Middle frontal gyrus (tissue), 1 donor: ENCODE measurements around the gene ARHGAP18.

ENCODE experiments used
- DNase-seq: peaks from one replicate; pipeline ENCODE4 v3.0.0-alpha.2; 2015; ENCODE audit warnings: low spot score; ENCODE audit errors: extremely low spot score

Gene ARHGAP18

DNA sequence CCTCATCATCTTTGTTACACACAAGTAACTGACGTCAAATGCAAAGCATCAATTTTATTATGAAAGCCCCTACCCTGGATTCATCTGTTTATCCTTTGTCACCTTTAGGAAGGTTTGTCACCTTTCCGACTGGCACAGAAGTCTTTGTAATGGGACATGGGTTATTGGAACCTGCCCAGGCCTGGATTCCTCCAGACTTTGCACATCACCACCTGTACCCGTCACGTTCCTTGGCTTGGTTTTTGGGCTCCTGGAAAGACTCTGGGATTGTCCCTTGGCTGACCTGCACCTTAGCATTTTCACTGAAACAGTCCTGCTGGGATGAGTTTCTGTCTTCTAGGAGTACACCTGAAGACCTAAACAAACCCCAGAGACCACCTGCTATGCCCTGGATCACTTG lies 15.4 kb upstream of the ARHGAP18 start:
- DNase-seq: no peak

DNA sequence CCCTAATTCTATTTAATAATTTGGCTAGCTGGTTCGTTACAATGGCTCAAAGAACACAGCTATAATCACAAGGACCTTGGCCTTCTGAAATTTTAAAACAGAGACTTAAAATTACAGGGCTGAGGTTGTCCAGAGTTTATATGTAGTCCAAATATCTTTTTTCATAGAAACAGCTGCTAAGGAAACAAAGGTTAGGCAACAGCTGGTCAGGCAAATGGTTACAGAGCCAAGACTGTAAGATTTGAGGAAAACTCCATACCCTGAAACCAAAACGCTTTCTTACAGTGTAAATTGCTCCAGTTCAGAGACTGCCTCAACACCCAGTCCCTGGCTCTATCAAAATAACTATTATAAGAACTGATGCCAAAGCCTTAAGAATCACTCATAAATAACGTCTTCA lies 9.7 kb upstream of the ARHGAP18 start:
- no peak for DNase-seq

DNA sequence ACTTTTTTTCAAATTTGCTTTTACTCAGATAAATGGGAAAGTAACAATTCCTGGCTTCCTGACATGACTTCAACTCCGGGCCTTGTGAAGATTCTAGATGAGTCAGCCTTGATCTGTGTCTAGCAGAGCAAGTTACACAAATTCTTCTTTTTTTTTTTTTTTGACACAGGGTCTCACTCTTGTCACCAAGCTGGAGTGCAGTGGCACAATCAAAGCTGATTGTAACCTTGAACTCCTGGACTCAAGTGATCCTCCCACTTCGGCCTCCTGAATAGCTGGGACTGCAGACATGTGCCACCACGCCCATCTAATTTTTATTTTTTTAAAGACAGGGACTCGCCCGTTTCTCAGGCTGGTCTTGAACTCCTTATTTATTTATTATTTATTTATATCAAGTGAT lies 7.3 kb upstream of the ARHGAP18 start:
- no peak for DNase-seq

DNA sequence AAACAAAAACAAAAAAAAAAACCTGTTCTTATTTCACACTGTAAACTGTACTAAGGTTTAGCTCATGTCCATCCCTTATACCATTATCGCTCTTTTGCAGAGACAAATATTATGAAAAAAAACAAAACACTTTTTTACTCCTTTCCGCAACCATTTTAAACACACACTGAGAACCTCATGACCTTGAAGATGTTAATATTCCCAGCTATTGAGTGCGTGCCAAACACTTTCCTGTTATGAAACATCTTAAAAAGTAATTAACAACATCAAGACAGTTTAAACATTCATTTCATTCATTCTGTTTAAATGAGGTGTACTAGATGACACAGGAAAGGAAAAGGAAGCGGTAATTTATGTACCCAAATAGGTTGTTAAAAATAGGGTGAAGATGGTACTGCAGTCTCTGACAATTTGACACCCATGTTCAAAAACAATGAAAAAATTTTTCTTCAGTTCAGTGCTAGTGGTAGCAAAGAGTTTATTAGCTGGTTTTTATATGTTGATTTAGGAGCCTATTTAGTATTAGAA lies 3.9 kb upstream of the ARHGAP18 start:
- DNase-seq: no peak

DNA sequence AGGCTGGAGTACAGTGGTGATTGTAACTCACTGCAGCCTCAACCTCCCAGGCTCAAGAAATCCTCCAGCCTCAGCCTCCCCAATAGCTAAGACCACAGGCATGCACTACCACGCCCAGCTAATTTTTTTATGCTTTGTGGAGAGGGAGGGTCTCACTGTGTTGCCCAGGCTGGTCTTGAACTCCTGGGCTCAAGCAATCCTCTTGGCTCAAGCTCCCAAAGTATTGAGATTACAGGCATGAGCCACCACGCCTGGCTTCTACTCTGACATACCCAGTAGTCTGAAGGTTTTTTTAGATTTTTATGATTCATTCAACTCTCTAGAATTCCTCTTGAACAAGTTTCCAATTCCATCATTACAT lies 1.3 kb upstream of the ARHGAP18 start:
- no peak for DNase-seq

DNA sequence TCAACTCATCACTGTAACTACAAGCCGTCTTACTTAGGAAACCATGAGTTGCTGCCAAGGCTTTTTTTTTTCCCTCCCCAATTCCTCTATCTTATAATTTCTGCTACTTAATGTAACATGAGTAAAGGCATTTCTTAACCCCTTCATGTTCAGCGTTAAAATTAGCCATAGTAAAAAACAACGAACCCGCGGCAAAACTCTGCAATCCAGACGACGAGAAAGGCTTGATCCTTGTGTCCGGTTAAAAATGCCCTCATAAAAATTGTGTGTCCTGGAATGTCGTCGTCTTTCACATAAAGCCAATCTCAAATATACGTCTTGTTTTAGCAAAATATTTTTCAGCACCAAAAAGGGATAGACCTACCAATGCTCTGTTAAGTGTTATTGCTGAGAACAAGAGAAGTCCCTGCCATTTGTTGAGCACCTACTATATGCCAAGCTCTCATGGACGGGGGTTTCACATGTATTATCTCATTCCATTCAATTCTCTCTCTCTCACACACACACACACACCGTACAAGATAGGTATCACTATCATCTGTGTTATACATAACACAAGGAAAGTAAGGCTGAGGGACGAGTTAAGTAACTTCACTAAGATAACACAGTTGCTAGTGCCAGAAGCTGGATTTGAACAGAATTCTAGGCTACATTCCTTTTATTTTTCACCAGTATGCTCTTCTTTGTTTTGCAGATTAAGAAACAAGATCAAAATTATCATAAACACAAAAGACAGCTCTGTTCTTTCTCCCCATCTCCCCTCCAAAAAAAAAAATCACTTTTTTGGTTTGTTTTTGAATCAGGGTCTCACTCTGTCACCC lies 683 bp upstream of the ARHGAP18 start:
- no peak for DNase-seq

DNA sequence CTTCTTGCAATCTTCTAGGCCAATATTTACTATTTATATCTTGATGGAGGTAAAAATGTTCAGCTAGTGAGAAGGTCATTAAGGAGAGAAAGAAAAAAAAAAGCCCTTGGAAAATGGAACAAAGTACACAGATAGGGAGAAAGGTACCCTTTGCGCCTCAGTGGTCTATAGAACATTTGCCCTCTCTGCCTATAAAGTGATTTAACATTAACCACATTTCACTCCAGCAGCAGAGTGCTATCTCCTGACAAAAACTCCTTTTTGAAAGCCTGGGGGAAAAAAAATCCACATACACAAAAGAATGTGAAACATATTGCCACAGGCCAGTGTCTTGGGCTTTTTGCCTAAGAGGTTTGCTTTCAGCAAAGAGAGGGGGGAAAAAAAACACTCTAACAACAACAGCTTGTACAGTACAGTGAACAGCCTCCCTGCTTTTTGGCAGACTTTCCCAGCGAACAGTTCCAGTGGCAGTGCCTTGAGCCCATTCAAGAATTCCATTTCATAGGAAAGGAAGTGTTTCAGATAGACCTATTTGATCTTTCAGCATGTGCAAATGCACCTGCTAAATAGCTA lies 695 bp downstream of the ARHGAP18 start:
- no peak for DNase-seq

DNA sequence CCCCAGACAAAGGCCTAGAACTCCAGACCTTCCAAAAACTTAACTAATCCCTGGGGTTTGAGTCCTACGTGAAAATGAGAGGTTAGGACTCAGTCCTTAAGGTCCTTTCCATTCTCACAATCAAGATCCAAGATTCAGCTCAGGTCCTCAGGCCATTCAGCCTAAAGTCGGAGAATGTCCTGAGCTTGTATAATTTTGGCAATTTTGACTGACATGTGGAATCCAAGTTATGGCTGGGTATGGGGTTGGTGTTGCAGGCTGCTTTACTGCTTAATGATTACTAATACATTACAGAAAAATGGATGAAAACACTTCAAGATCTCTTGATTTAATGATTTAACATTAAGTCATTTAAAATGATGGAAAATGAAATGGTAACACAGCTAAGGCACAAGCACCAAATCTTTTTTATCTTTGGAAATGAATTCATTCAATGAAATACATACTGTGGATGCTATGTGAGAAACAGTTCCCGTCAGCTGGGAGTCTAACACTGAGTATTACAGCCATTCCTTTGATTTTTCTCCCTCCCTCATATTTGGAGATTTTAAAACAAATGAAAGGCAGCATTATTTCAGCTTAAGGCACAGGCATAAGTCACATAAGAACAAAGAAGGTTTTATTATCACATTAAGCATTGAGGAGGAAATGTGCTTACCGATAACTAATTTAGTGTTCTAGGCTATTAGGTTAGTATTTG lies 1.3 kb downstream of the ARHGAP18 start:
- no peak for DNase-seq

DNA sequence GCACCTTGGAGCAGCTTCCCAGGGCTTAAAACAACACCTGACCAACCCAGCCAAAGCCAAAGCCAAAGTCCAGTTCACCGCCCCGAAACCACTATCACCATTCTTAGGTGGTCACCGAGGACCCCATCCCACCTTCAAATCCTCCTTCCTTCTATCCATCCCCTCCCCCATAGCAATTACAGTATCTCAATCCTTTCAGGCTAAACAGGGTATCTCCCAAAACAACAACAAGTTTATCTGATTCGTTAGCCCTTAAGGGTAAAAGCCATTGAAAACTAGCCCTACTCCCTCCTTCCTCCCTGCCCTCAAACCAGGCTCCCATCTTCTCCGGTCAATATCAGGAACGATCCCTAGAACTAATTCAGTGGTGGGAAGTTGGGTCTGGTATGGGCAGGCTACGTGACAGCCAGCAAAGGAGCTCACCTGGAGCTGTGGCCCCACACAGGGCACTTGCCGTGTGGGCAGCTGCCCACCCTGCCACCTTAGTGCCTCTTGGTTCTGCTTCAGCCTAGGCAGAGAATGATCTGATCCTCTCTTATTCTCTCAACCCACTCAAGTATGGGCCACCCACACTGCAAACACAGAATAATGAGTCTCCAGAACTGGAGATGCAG lies 2.0 kb downstream of the ARHGAP18 start:
- DNase-seq: no peak

DNA sequence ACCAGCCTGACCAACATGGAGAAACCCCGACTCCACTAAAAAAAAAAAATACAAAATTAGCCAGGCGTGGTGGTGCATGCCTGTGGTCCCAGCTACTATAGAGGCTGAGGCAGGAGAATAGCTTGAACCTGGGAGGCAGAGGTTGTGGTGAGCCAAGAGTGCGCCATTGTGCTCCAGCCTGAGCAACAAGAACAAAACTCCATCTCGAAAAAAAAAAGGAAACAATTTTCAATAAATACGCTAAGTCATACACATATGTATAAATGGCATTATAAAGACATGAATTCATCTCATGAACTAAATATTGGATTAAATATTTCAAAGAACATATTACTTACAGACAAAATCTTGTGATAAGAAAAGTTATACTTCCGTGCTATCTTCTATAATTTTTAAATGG lies 2.9 kb downstream of the ARHGAP18 start:
- DNase-seq: no peak

DNA sequence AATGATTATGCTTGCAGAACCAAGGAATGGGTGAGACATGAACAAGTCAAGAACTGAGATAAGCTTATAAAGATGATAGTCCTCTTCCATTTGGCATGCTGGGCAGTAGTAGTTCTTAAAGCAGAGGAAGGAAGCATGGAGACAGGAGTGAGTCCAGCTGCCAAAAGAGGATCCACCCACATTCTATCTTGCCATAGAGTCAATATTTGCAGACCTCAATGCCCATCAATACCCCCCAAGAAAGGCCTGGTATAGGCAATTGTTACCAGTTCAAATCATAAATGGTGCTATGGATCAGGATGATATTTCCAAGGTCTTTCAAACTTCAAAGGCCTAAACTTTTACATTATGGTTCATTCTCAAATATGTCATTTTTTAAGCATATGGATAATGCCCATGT lies 4.8 kb downstream of the ARHGAP18 start:
- DNase-seq: no peak

DNA sequence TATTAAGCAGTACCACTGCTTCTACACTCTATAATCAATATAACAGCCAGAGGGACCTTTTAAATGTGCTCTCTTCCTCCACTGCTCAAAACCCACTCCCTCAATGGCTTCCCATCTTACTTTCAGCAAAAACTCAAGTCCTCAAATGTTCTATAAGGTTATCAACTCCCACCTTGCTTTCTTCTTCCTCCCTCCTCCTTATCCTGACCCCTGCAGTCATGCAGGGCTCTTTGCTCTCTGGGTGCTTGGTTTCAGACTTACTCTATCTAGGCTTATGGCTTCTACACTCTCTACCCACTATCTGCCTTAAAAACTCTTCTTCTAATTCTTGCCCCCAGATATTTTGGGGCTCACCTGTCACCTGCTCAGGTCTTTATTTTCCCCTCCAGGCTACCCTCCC lies 5.3 kb downstream of the ARHGAP18 start:
- DNase-seq: no peak

DNA sequence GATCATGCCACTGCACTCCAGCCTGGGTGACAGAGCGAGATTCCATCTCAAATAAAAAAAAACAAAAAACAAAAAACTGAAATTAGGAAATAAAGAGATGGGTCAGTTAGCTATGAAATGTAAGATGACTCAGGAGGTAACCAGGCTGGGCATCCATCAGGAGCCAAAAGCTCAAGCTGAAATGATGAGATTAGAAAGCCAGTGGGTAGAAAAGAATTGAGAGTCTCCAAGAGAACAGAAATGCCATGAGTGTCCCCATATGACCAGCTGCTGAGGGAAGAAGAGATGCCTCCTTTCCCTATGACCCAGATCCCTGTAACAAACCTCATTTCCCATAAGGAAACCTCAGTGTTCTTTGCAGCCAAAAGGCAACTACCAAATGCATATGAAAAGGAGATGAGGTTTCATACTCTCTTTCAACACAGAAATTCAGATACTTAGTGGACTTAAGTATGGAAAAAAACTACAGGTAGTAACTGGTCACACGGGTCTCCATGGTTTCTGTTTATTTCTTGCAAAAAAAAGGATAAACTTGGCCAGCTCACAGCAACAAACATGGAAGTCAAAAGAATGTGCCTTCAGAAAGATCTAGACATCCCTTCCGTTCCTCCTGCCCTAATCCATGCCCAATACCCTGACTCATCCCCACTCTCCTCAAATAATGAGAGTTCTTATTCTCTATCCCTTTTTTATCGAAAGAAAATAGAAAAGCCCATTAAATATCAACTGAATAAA lies 8.1 kb downstream of the ARHGAP18 start:
- no peak for DNase-seq

DNA sequence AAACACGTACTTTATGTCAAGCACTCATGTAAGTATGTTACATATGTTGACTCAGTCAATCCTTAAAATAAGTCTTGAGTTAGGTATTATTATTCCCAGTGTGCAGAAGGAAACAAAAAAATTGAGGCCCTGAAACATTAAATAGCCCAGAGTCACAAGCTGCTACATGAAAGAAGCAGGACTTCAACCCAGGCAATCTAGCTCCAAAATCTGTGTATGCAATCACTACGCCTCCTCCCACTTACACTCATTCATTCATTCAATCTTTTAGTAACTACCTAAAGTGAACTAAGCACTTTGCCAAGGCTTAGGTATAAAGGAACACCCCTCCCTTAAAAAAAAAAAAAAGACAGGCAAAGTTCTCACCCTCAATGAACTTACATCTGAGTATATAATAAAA lies 9.3 kb downstream of the ARHGAP18 start:
- no peak for DNase-seq

DNA sequence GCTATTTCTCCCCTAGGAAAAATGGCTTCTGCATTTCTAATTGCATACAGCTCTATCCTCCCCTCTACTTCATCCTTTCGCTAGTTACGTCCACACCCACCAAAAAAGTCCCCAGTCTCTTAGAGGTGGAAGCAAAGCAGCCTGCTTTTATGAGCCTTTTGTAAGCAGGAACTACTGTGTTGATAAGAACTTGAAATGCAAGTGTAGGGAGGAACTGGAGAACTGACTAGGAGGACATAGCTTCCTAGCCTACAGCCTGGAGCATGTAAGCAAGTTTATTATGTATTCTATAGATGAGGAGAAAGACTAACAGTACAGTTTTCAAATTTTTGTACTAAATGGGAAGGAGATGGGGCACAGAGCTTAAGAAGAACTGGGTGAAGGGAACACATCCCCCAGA lies 10.3 kb downstream of the ARHGAP18 start:
- no peak for DNase-seq

DNA sequence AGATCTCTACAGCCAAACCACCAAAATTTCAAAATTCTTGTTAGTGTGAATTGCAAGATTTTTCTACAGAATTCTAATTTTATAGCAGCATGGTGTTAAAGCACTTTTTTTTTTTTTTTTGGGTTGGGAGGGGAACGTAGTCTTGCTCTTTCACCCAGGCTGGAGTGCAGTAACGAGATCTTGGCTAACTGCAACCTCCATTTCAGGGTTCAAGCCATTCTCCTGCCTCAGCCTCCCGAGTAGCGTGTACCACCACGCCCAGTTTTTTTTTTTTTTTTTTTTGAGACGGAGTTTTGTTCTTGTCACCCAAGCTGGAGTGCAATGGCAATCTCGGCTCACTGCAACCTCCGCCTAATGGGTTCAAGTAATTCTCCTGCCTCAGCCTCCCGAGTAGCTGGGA lies 11.5 kb downstream of the ARHGAP18 start:
- no peak for DNase-seq

DNA sequence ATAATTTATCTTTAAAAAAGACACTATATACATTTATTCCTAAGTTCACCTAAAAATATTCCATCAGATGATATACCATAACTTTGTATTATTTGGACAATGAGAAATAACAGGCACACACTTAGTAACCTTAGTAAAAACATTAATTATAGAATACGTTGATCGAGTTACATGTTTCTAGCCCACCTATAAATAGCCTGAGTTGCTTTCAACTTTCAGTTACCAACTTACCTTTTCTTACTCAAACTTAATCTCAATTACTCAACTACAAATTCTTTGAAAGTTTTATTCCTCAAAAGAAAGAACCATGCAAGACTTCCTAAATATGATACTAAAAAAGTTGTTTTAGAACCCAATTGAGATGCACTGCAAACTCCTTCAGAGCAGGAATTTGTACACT lies 12.2 kb downstream of the ARHGAP18 start:
- no peak for DNase-seq

DNA sequence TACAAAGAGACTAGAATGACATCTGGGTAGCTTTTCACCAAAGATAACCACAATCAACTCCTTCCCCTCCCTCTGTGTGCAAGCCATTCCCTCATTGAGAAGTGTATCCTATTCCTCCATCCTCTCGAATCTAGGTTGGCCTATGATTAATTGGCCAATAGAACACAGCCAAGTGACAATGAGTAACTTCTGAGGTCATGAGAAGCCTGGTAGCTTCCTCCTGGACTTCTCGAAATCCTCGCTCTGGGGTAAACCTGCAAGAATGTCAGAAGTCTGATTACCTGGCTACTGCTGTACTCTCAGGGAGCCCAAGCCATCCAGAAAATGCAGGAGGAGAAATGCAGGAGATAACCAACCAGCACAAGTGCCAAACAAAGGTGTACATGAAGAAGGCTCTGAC lies 13.1 kb downstream of the ARHGAP18 start:
- DNase-seq: no peak

DNA sequence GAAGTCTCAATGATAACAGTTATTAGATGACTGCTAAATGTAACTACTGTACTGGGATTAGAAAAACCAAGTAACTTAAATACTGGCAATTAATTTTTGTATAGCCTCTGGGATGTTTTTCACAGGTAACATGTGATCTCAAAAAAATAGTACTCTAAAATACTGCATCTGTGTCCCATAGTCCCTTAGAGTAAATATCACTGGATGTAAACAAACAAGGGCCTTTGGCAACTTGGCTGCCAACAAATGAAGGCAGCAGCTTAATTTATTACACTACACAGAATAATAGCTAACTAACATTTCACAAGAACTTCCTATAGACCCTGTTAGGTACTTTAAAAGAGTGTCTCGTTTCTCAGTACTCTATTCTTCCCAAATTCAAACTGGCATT lies 14.0 kb downstream of the ARHGAP18 start:
- no peak for DNase-seq

DNA sequence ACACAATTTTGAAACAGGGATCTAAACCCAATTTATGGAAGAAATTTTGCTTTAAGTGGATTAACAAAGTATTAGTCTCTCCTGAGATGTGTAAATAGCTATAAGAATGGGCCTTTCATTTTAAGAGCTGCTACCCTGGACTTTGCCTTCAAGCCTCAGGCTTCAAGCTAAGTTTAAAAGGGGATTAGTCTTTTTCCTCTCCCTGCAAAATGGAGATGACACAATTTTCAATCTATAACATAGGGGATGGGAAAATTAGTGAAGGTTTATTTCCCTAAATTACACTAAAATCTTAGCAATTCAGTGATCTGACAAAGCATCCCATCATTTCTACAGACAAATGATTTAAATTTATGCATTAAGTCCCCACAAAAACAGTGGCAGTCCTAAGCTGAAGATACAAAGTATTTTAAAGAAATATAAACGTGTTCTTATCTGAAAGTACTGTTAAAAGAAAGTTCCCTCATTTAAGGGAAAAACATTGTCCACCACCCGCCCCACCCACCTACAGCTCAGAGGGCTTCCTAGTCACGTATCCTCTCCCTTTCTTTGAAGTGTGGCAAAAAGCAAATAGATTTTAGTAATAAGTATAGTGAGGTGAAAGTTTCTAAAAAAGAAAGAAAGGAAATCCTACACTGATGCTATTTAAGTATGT lies 14.5 kb downstream of the ARHGAP18 start:
- DNase-seq: no peak

DNA sequence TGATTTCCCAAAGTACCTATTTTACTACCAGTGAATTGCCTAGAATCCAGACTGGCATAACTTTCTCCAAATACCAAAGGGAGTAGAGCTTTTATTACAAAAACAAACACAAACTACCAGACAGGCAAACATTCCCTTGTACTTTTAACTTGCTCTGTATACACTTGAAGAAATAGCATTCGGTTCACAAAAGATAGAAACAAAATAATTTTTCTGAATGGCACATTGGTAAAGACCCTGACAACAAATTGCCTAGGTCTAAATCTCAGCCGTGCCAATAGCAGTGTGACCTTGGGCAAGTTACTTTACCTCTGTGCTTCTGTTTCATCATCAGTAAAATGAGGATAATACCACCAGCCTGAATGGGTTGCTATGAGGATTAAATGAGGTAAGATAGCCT lies 15.9 kb downstream of the ARHGAP18 start:
- DNase-seq: no peak
